Endothelial cell of umbilical vein (primary cell): ENCODE data around the gene BLNK.

ENCODE experiments used
- EZH2 ChIP-seq: IDR thresholded peaks from 2 replicates; pipeline ENCODE4 v1.6.1; 2012; ENCODE audit warnings: borderline replicate concordance, low read depth, mild to moderate bottlenecking, moderate library complexity, low read length, inconsistent platforms; ENCODE audit not compliant: severe bottlenecking
- FOS ChIP-seq: IDR thresholded peaks from 2 replicates; pipeline ENCODE4 v1.6.1; 2011; ENCODE audit warnings: mild to moderate bottlenecking, low read length, moderate library complexity, borderline replicate concordance; ENCODE audit not compliant: insufficient read depth
- GATA2 ChIP-seq: IDR thresholded peaks from 2 replicates; pipeline ENCODE4 v1.7.0; 2011; ENCODE audit warnings: low read depth, mild to moderate bottlenecking, moderate library complexity, mixed read lengths, low read length; ENCODE audit not compliant: insufficient read length, insufficient read depth
- JUN ChIP-seq: IDR thresholded peaks from 2 replicates; pipeline ENCODE4 v1.6.1; 2011; ENCODE audit warnings: borderline replicate concordance, low read depth; ENCODE audit not compliant: insufficient read length, insufficient read depth
- MYC ChIP-seq: IDR thresholded peaks from one replicate; pipeline ENCODE4 v1.6.1; 2011; ENCODE audit warnings: mild to moderate bottlenecking, low read depth, low read length
- POLR2A ChIP-seq: IDR thresholded peaks from 2 replicates; pipeline ENCODE4 v1.6.1; 2012; ENCODE audit warnings: low read depth, mild to moderate bottlenecking, control low read depth, low read length
- POLR2AphosphoS5 ChIP-seq: IDR thresholded peaks from 2 replicates; pipeline ENCODE4 v1.6.1; 2012; ENCODE audit warnings: low read depth, mild to moderate bottlenecking, control low read depth, low read length, moderate library complexity; ENCODE audit not compliant: insufficient read depth
- TF ChIP-seq, protein P1 (sequence below), 2 donors: IDR thresholded peaks; 1 replicate in 1 of 2; 2 replicates in 1 of 2; pipeline ENCODE4 v1.5.1; 2011; ENCODE audit warnings: low read length in 2 of 2, mild to moderate bottlenecking in 2 of 2, moderate library complexity in 2 of 2, control low read depth in 1 of 2, inconsistent platforms in 1 of 2, low read depth in 1 of 2; ENCODE audit not compliant: insufficient read depth in 1 of 2; ENCODE audit errors: extremely low read depth in 1 of 2
- TF ChIP-seq, protein P2 (sequence below): IDR thresholded peaks from 2 replicates; pipeline ENCODE4 v1.6.1; 2011; ENCODE audit not compliant: insufficient read depth, insufficient read length

GRCh38 chr10:96283756-96284155 lies 12.4 kb upstream of the BLNK start:
- TF ChIP-seq, protein P1, sequence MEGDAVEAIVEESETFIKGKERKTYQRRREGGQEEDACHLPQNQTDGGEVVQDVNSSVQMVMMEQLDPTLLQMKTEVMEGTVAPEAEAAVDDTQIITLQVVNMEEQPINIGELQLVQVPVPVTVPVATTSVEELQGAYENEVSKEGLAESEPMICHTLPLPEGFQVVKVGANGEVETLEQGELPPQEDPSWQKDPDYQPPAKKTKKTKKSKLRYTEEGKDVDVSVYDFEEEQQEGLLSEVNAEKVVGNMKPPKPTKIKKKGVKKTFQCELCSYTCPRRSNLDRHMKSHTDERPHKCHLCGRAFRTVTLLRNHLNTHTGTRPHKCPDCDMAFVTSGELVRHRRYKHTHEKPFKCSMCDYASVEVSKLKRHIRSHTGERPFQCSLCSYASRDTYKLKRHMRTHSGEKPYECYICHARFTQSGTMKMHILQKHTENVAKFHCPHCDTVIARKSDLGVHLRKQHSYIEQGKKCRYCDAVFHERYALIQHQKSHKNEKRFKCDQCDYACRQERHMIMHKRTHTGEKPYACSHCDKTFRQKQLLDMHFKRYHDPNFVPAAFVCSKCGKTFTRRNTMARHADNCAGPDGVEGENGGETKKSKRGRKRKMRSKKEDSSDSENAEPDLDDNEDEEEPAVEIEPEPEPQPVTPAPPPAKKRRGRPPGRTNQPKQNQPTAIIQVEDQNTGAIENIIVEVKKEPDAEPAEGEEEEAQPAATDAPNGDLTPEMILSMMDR (IDR thresholded peaks at IDR 0.05; ENCODE audit: extremely low read depth in 1 of 2, insufficient read depth in 1 of 2, low read depth in 1 of 2, low read length in 2 of 2) = no peak
- TF ChIP-seq MYC (no peak), POLR2A (no peak), JUN (no peak), POLR2AphosphoS5 (no peak), EZH2 (no peak), FOS (no peak), GATA2 (no peak)
- TF ChIP-seq, protein P2, sequence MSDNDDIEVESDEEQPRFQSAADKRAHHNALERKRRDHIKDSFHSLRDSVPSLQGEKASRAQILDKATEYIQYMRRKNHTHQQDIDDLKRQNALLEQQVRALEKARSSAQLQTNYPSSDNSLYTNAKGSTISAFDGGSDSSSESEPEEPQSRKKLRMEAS = no peak
